Upper lobe of right lung (tissue), 1 donor: ENCODE data around the gene C18orf32. TPM values are rescaled to one million over a fixed set of nuclear protein-coding genes. Genes with fewer than 3 reads are reported as not detected.
"Not testable (repeated sequence)": the region's sequence is repeated elsewhere in the genome, so short reads cannot be mapped to it uniquely, and the experiment has no call there.

Experiments used
- ATAC-seq: fragments of 200-7000 bp; cut with Tn5 transposase; one replicate; pipeline ENCODE4 v1.9.1; 2020; ENCODE audit warnings: mild to moderate bottlenecking, moderate library complexity
- DNase-seq: peaks from one replicate; pipeline ENCODE4 v3.0.0-alpha.2; 2020
- H3K27ac ChIP-seq: fragments of 200-600 bp; one replicate; pipeline ENCODE4 v1.8.0; 2022
- H3K27me3 ChIP-seq: fragments of 200-600 bp; one replicate; pipeline ENCODE4 v1.8.0; 2022; ENCODE audit warnings: mild to moderate bottlenecking
- H3K36me3 ChIP-seq: fragments of 200-600 bp; one replicate; pipeline ENCODE4 v1.8.0; 2022
- H3K4me1 ChIP-seq: fragments of 200-600 bp; one replicate; pipeline ENCODE4 v1.8.0; 2022
- H3K4me3 ChIP-seq: fragments of 200-600 bp; one replicate; pipeline ENCODE4 v1.8.0; 2022; ENCODE audit warnings: mild to moderate bottlenecking
- H3K9me3 ChIP-seq: fragments of 200-600 bp; one replicate; pipeline ENCODE4 v1.8.0; 2022
- CTCF ChIP-seq: fragments of 200-600 bp; IDR thresholded peaks from one replicate; pipeline ENCODE4 v1.8.0; 2022; ENCODE audit warnings: antibody characterized with exemption
- intact Hi-C: fragments of 100-400 bp; cut with DNase I; formaldehyde crosslinking; loops from one replicate; pipeline ENCODE4 v1.11.0; 2022
- total RNA-seq: library from RNA; stranded (reverse); fragmentation: NEBNext Ultra II Directional; extraction: Animal tissue kit (Norgen Biotek cat#: 25700); gene quantifications from one replicate; pipeline ENCODE4 v1.2.1, GENCODE V29; 2021
- donor health status: DM: no; HTN: yes; CAD: no; lungs with severe emphysema.

Gene C18orf32
- total RNA-seq, 1 donor from 2014 or later, result 53.2 TPM

GRCh38 chr18:49519101-49519971, 32.3 kb upstream of the C18orf32 start:
- Histone ChIP-seq H3K27me3 (no peaks in the 10 kb centered on the region), H3K4me3 (no peak overlapping the region), H3K36me3 (no peaks in the 10 kb centered on the region), H3K4me1 (no peaks in the 10 kb centered on the region), H3K27ac (no peak overlapping the region), H3K9me3 (no peaks in the 10 kb centered on the region)
- TF ChIP-seq CTCF, result no peak
- intact Hi-C loops, result no loop called here
- DNase-seq (no peak), ATAC-seq (no peak)

- Histone ChIP-seq H3K27me3 (no peaks in the 10 kb centered on the region), H3K4me1 (no peaks in the 10 kb centered on the region), H3K9me3 (no peaks in the 10 kb centered on the region), H3K4me3 (no peak overlapping the region), H3K36me3 (no peaks in the 10 kb centered on the region), H3K27ac (no peak overlapping the region)
- ATAC-seq, result no peak
- no peak for TF ChIP-seq CTCF
- DNase-seq, result no peak
- intact Hi-C loops, result no loop called here
Observed at GRCh38 chr18:49517483-49517882, 30.4 kb upstream of the C18orf32 start.

- Histone ChIP-seq H3K27ac (no peak overlapping the region), H3K4me1 (no peaks in the 10 kb centered on the region), H3K4me3 (no peak overlapping the region), H3K27me3 (no peaks in the 10 kb centered on the region), H3K36me3 (no peaks in the 10 kb centered on the region), H3K9me3 (no peaks in the 10 kb centered on the region)
- ATAC-seq, result no peak
- no peak for TF ChIP-seq CTCF
- no peak for DNase-seq
- intact Hi-C loops, result no loop called here
Observed at GRCh38 chr18:49515516-49515915, 28.5 kb upstream of the C18orf32 start.

- ATAC-seq, H3K27ac ChIP-seq, H3K9me3 ChIP-seq, H3K4me1 ChIP-seq, intact Hi-C loops, H3K27me3 ChIP-seq, H3K36me3 ChIP-seq, DNase-seq, H3K4me3 ChIP-seq: not testable (repeated sequence)
Observed at GRCh38 chr18:49515003-49515402, 28.0 kb upstream of the C18orf32 start.

- intact Hi-C loops, result loop anchor here (5.0 kb wide), 1 partner anchor 343 kb away; no protein-coding TSS in a partner anchor
- no peaks in the 10 kb centered on the region for H3K9me3 ChIP-seq
- H3K4me1 ChIP-seq, result no peaks in the 10 kb centered on the region
- no peaks in the 10 kb centered on the region for H3K27me3 ChIP-seq
- DNase-seq, result no peak
- H3K27ac ChIP-seq, result no peak overlapping the region
- H3K36me3 ChIP-seq, result no peaks in the 10 kb centered on the region
- TF ChIP-seq CTCF, result no peak
- ATAC-seq, result no peak
- no peak overlapping the region for H3K4me3 ChIP-seq
Observed at GRCh38 chr18:49514577-49514976, 27.5 kb upstream of the C18orf32 start.

GRCh38 chr18:49512876-49513275, 25.8 kb upstream of the C18orf32 start:
- not testable (repeated sequence) for H3K27me3 ChIP-seq, H3K9me3 ChIP-seq, ATAC-seq, H3K4me1 ChIP-seq, H3K4me3 ChIP-seq, H3K27ac ChIP-seq, DNase-seq, H3K36me3 ChIP-seq
- intact Hi-C loops, result loop anchor here (5.0 kb wide), 1 partner anchor 344 kb away; no protein-coding TSS in a partner anchor
